B cell (primary cell): ENCODE measurements around the gene TMEM52B. TPM values are rescaled to one million over a fixed set of nuclear protein-coding genes. Genes with fewer than 3 reads are reported as not detected.

Experiments
- polyA plus RNA-seq: library from polyadenylated mRNA; depleted of rRNA; stranded (reverse); fragments of >200 nt; gene quantifications from 2 replicates; pipeline ENCODE4 v1.2.3, GENCODE V29; 2012
- total RNA-seq, 2 donors: library from RNA; stranded (reverse); fragments of 120-200 nt in 1 of 2; gene quantifications; 1 replicate in 1 of 2; 2 replicates in 1 of 2; pipeline versions ENCODE4 v1.2.3 to v1.2.4, GENCODE V29; 2013 to 2022

Gene TMEM52B
- total and polyA plus RNA-seq, 2 donors (not counting 1 experiment from before 2014, with no cell fraction given), result 0.03 TPM; not detected in 1

Other genes with a start within 250 kb of the TMEM52B start
- not detected in 2 replicates for gene CLEC2A, start 246.7 kb upstream of the TMEM52B start, total RNA-seq
- gene CLEC2A, start 246.7 kb upstream of the TMEM52B start, polyA plus RNA-seq, result not detected in 2 replicates
- not detected in 2 replicates for gene CLEC12A, start 207.6 kb upstream of the TMEM52B start, total RNA-seq
- gene CLEC12A, start 207.6 kb upstream of the TMEM52B start, polyA plus RNA-seq, result 0.76 and 1.0 TPM in 2 replicates
- gene CLEC1B, start 179.9 kb upstream of the TMEM52B start, total RNA-seq, result not detected in 2 replicates
- not detected in 2 replicates for gene CLEC1B, start 179.9 kb upstream of the TMEM52B start, polyA plus RNA-seq
- gene CLEC12B, start 168.4 kb upstream of the TMEM52B start, total RNA-seq, result not detected in 2 replicates
- gene CLEC12B, start 168.4 kb upstream of the TMEM52B start, polyA plus RNA-seq, result 0.09 and 0.34 TPM in 2 replicates
- not detected in 2 replicates for gene CLEC9A, start 148.3 kb upstream of the TMEM52B start, total RNA-seq
- not detected in 2 replicates for gene CLEC9A, start 148.3 kb upstream of the TMEM52B start, polyA plus RNA-seq
- not detected in 2 replicates for gene CLEC1A, start 80.0 kb upstream of the TMEM52B start, total RNA-seq
- 0.10 TPM in 1 of 2 replicates, not detected in the other for gene CLEC1A, start 80.0 kb upstream of the TMEM52B start, polyA plus RNA-seq
- 0.67 and 0.90 TPM in 2 replicates for gene CLEC7A, start 48.8 kb upstream of the TMEM52B start, total RNA-seq
- gene CLEC7A, start 48.8 kb upstream of the TMEM52B start, polyA plus RNA-seq, result 2.4 and 3.4 TPM in 2 replicates
- gene OLR1, start 6.9 kb upstream of the TMEM52B start, total RNA-seq, result 0.12 TPM in 1 of 2 replicates, not detected in the other
- 0.07 TPM in 1 of 2 replicates, not detected in the other for gene OLR1, start 6.9 kb upstream of the TMEM52B start, polyA plus RNA-seq
- 11.9 and 12.0 TPM in 2 replicates for gene GABARAPL1, start 33.8 kb downstream of the TMEM52B start, total RNA-seq
- 4.5 and 28.1 TPM in 2 replicates for gene GABARAPL1, start 33.8 kb downstream of the TMEM52B start, polyA plus RNA-seq
- gene KLRD1, start 128.8 kb downstream of the TMEM52B start, total RNA-seq, result 0.32 and 0.92 TPM in 2 replicates
- 0.22 and 0.55 TPM in 2 replicates for gene KLRD1, start 128.8 kb downstream of the TMEM52B start, polyA plus RNA-seq
- gene KLRK1, start 211.0 kb downstream of the TMEM52B start, total RNA-seq, result 0.84 and 0.97 TPM in 2 replicates
- gene KLRK1, start 211.0 kb downstream of the TMEM52B start, polyA plus RNA-seq, result 2.1 and 60.0 TPM in 2 replicates
- not detected in 2 replicates for gene KLRC4, start 230.7 kb downstream of the TMEM52B start, total RNA-seq
- gene KLRC4, start 230.7 kb downstream of the TMEM52B start, polyA plus RNA-seq, result not detected in 2 replicates
- gene KLRC3, start 241.6 kb downstream of the TMEM52B start, total RNA-seq, result not detected in 2 replicates
- not detected in 2 replicates for gene KLRC3, start 241.6 kb downstream of the TMEM52B start, polyA plus RNA-seq